Measurements from ENCODE around the gene CCDC93. TPM values are rescaled to one million over a fixed set of nuclear protein-coding genes. Genes with fewer than 3 reads are reported as not detected.

The CCDC93 gene
- total RNA-seq, 5 donors from 2014 or later (not counting 1 experiment from before 2014, with no cell fraction given): 47.8 to 55.3 (median 50.5) TPM

DNA sequence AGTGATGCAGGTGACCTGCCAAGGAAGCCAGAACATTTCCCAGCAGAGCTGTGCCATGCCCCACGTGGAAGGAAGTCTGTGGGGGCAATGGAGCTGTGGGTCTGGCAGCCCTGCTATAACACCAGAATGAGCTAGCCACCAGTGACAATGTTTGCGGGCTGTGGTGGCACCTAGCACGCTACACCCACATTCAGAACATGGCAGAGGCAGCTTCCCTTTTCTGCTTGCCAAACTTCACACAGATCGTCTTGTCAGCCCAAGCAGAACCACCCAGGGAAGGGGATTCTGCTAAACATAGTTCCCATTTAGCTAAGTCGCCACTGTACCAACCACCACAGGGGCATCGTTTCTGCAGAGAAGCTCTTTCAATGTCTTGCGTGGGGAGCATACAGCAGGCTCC is 27.0 kb upstream of the CCDC93 start:
- Mint-ChIP-seq H3K4me3 (no peak overlapping the region), H3K27ac (no peak overlapping the region), H3K4me1 (no peaks in the 10 kb centered on the region), H3K36me3 (peaks cover 3% of the 10 kb centered on the region), H3K27me3 (peaks cover 65% of the 10 kb centered on the region in 2 donors), H3K9me3 (peaks cover 2 to 9% (median 5%) of the 10 kb centered on the region in 3 donors)
- DNase-seq: no peak
- POLR2A ChIA-PET: no interaction called here
- no peak for ATAC-seq (replicated peaks in 1 of 4)
- no peaks in the 10 kb centered on the region for H3K36me3 ChIP-seq (ENCODE audit: control insufficient read depth in 2 of 2, extremely low read depth in 1 of 2, insufficient read depth in 1 of 2, low read length in 1 of 2)
- H3K9me3 ChIP-seq: no peaks in the 10 kb centered on the region
- peaks cover 7 to 9% of the 10 kb centered on the region in 2 experiments for H3K27me3 ChIP-seq (replicated peaks in 1 of 2; ENCODE audit: control insufficient read depth in 2 of 2, extremely low read depth in 1 of 2, insufficient read depth in 2 of 2, low read length in 1 of 2)
- H3K27ac ChIP-seq (ENCODE audit: low read length): no peak overlapping the region
- CTCF ChIA-PET: interaction anchor here (0.9 to 1.0 kb wide), 2 partner anchors 11 to 13 kb away, joined by 3 to 4 read pairs; no protein-coding TSS in a partner anchor
- 53% methylated on average over 7 of the region's 7 CpGs for WGBS (ENCODE audit: insufficient coverage)
- H3K4me1 ChIP-seq (ENCODE audit: control insufficient read depth in 1 of 2, extremely low read depth in 1 of 2, insufficient read depth in 2 of 2, low read length in 2 of 2): no peaks in the 10 kb centered on the region
- H3K4me3 ChIP-seq (ENCODE audit: control insufficient read depth in 1 of 2, extremely low read depth in 1 of 2, low read length in 1 of 2): no peak overlapping the region

DNA sequence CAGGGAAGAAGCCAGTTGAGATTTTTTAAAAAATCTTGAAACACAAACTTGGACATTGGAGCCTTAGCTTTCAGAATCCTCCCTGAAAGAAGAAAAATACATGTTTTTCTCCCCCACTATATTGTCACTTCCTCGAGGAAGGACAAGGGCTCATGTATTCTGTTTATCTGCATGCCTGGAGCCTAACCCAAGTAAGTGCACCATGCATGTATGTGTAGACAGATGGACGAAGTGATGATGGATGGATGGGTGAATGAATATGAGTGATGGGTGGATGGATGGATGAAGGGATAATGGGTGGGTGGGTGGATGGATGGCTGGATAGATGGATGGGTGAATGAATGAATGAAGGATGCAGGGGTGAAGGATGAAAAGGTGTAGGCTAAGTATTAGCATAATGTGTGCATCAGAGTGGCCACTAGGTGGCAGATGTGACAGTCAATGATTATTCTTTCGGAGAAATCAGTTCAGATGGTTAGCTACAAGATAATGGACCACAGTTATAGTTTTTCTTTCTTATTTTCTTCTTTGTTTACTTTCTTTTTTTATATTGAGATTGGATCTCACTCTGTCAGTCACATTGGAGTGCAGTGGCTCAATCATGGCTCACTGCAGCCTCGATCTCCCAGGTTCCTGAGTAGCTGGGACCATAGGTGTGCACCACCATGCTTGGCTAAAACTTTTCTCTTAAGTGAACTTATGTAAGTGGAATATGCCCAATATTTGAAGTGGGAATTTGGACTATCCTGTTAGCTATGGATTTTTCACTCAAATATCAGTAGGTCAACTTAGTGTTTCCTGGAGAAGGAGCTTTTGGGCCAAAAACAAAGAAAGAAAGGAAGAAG is 18.5 kb upstream of the CCDC93 start:
- no peak overlapping the region for H3K4me3 ChIP-seq (ENCODE audit: control insufficient read depth in 1 of 2, extremely low read depth in 1 of 2, low read length in 1 of 2)
- Mint-ChIP-seq H3K27me3 (peaks cover 43 to 44% of the 10 kb centered on the region in 2 donors), H3K27ac (no peak overlapping the region), H3K9me3 (peaks cover 6 to 15% (median 8%) of the 10 kb centered on the region in 3 donors), H3K4me1 (no peaks in the 10 kb centered on the region), H3K36me3 (peaks cover 3% of the 10 kb centered on the region), H3K4me3 (no peak overlapping the region)
- H3K27me3 ChIP-seq (replicated peaks in 1 of 2; ENCODE audit: control insufficient read depth in 2 of 2, extremely low read depth in 1 of 2, insufficient read depth in 2 of 2, low read length in 1 of 2): peaks cover 3 to 8% of the 10 kb centered on the region in 2 experiments
- ChIA-PET POLR2A (interaction anchor here in 1 of 2 donors (0.7 kb wide), 1 partner anchor 207 kb away, joined by 6 read pairs; no protein-coding TSS in a partner anchor), CTCF (interaction anchor here (0.6 to 1.5 kb wide), 20 partner anchors 9 to 824 kb away, joined by 3 to 11 read pairs (median 4); partner anchors contain the start of gene CCDC93 (in 1 of the 2))
- 8% methylated on average over 1 of the region's 4 CpGs for WGBS (ENCODE audit: insufficient coverage)
- DNase-seq: peak in 24 of 35 experiments; percentile 5 to 64 (median 26)
- H3K9me3 ChIP-seq: no peaks in the 10 kb centered on the region
- no peaks in the 10 kb centered on the region for H3K36me3 ChIP-seq (ENCODE audit: control insufficient read depth in 2 of 2, extremely low read depth in 1 of 2, insufficient read depth in 1 of 2, low read length in 1 of 2)
- no peak overlapping the region for H3K27ac ChIP-seq (ENCODE audit: low read length)
- ATAC-seq (replicated peaks in 1 of 4): peak; percentile 54 to 69 (median 65)
- H3K4me1 ChIP-seq (ENCODE audit: control insufficient read depth in 1 of 2, extremely low read depth in 1 of 2, insufficient read depth in 2 of 2, low read length in 2 of 2): no peaks in the 10 kb centered on the region

DNA sequence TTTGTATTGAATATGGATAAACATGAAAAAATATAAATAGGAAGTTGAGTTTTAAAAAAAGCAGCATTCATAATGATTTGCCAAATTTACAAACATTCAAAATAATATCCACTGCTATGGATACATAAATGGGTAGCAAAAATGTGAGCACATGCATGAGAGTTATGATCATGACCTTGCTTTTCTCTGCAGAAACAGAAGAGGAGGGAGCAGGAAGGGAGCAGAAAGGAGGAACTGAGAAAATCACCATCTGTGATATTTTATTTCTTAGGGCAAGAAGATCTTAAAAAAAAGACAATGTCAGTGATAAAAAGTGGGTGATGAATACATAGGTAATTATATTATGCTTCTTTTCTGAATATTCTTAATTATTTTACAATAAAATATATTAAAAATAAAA is 17.7 kb upstream of the CCDC93 start:
- Histone ChIP-seq H3K4me1 (ENCODE audit: control insufficient read depth in 1 of 2, extremely low read depth in 1 of 2, insufficient read depth in 2 of 2, low read length in 2 of 2) (no peaks in the 10 kb centered on the region), H3K9me3 (no peaks in the 10 kb centered on the region), H3K36me3 (ENCODE audit: control insufficient read depth in 2 of 2, extremely low read depth in 1 of 2, insufficient read depth in 1 of 2, low read length in 1 of 2) (no peaks in the 10 kb centered on the region), H3K27ac (ENCODE audit: low read length) (no peak overlapping the region), H3K27me3 (replicated peaks in 1 of 2; ENCODE audit: control insufficient read depth in 2 of 2, extremely low read depth in 1 of 2, insufficient read depth in 2 of 2, low read length in 1 of 2) (peaks cover 3 to 10% of the 10 kb centered on the region in 2 experiments), H3K4me3 (ENCODE audit: control insufficient read depth in 1 of 2, extremely low read depth in 1 of 2, low read length in 1 of 2) (no peak overlapping the region)
- ATAC-seq (replicated peaks in 1 of 4): no peak
- peaks cover 6 to 11% (median 8%) of the 10 kb centered on the region in 3 donors for H3K9me3 Mint-ChIP-seq
- CTCF ChIA-PET: no interaction called here
- no peak overlapping the region for H3K27ac Mint-ChIP-seq
- H3K36me3 Mint-ChIP-seq: peaks cover 2% of the 10 kb centered on the region
- peaks cover 42 to 44% of the 10 kb centered on the region in 2 donors for H3K27me3 Mint-ChIP-seq
- POLR2A ChIA-PET: no interaction called here
- no peaks in the 10 kb centered on the region for H3K4me1 Mint-ChIP-seq
- no peak overlapping the region for H3K4me3 Mint-ChIP-seq
- DNase-seq: no peak

DNA sequence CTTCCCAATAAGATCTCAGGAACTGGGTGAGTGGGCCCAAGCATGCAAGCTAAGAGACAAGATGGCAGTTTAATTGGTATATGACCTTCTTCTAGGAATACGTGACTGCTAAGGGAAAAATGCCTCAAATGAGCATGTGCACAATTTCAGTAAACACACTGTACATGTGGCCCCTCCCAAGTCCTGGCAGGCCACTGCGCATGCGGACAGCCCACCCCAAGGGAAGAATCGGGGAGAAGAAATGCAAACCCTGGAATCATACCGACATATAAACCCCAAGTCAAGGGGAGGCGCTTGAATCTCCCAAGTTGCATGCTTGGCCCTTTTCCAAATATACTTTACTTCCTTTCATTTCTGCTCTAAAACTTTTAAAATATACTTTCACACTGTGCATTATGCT is 15.2 kb upstream of the CCDC93 start:
- ATAC-seq (replicated peaks in 1 of 4) (no peak), DNase-seq (no peak)
- 100% methylated on average over 3 of the region's 6 CpGs for WGBS (ENCODE audit: insufficient coverage)
- Histone ChIP-seq H3K36me3 (ENCODE audit: control insufficient read depth in 2 of 2, extremely low read depth in 1 of 2, insufficient read depth in 1 of 2, low read length in 1 of 2) (no peaks in the 10 kb centered on the region), H3K4me1 (ENCODE audit: control insufficient read depth in 1 of 2, extremely low read depth in 1 of 2, insufficient read depth in 2 of 2, low read length in 2 of 2) (no peaks in the 10 kb centered on the region), H3K27ac (ENCODE audit: low read length) (no peak overlapping the region), H3K9me3 (no peaks in the 10 kb centered on the region), H3K4me3 (ENCODE audit: control insufficient read depth in 1 of 2, extremely low read depth in 1 of 2, low read length in 1 of 2) (no peak overlapping the region), H3K27me3 (replicated peaks in 1 of 2; ENCODE audit: control insufficient read depth in 2 of 2, extremely low read depth in 1 of 2, insufficient read depth in 2 of 2, low read length in 1 of 2) (peaks cover 2 to 11% of the 10 kb centered on the region in 2 experiments)
- POLR2A ChIA-PET: no interaction called here
- H3K4me3 Mint-ChIP-seq: no peak overlapping the region
- H3K27me3 Mint-ChIP-seq: peaks cover 30 to 46% of the 10 kb centered on the region in 2 donors
- CTCF ChIA-PET: interaction anchor here (0.6 to 2.0 kb wide), 2 partner anchors 15 to 22 kb away, joined by 3 to 7 read pairs; partner anchors contain the start of gene CCDC93 (in 1 of the 2)
- no peaks in the 10 kb centered on the region for H3K36me3 Mint-ChIP-seq
- no peaks in the 10 kb centered on the region for H3K9me3 Mint-ChIP-seq
- no peak overlapping the region for H3K27ac Mint-ChIP-seq
- H3K4me1 Mint-ChIP-seq: no peaks in the 10 kb centered on the region

DNA sequence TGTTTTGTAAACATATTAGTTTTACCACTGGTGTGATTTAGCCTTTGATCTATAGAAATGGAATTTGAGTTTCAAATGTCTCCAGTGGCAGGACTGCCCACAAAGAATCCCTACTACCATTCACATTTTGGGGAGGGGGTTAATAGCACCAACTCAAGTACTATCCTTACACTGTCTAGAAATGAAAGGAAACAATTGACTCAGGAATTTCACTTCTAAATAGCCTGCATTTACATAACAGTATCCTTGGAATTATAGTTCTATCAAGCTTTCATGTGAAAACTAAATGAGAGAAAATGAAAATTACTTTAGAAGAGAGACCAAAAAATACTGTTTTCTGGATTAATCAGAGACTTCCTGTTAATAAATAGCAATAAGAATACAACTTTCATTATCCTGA is 7.5 kb upstream of the CCDC93 start:
- ChIA-PET POLR2A (no interaction called here), CTCF (interaction anchor here in 1 of 2 donors (1.4 to 1.6 kb wide), 2 partner anchors 11 to 18 kb away, joined by 3 read pairs; no protein-coding TSS in a partner anchor)
- Mint-ChIP-seq H3K27ac (no peak overlapping the region), H3K4me3 (no peak overlapping the region), H3K4me1 (peaks cover 6 to 10% (median 9%) of the 10 kb centered on the region in 3 donors), H3K27me3 (peaks cover 8 to 26% of the 10 kb centered on the region in 2 donors), H3K9me3 (no peaks in the 10 kb centered on the region), H3K36me3 (no peaks in the 10 kb centered on the region)
- Histone ChIP-seq H3K4me1 (ENCODE audit: control insufficient read depth in 1 of 2, extremely low read depth in 1 of 2, insufficient read depth in 2 of 2, low read length in 2 of 2) (no peaks in the 10 kb centered on the region), H3K36me3 (ENCODE audit: control insufficient read depth in 2 of 2, extremely low read depth in 1 of 2, insufficient read depth in 1 of 2, low read length in 1 of 2) (no peaks in the 10 kb centered on the region), H3K27ac (ENCODE audit: low read length) (no peak overlapping the region), H3K4me3 (ENCODE audit: control insufficient read depth in 1 of 2, extremely low read depth in 1 of 2, low read length in 1 of 2) (no peak overlapping the region), H3K9me3 (no peaks in the 10 kb centered on the region), H3K27me3 (replicated peaks in 1 of 2; ENCODE audit: control insufficient read depth in 2 of 2, extremely low read depth in 1 of 2, insufficient read depth in 2 of 2, low read length in 1 of 2) (peaks cover 4% of the 10 kb centered on the region in 2 experiments)
- DNase-seq: no peak
- ATAC-seq (replicated peaks in 1 of 4): no peak

DNA sequence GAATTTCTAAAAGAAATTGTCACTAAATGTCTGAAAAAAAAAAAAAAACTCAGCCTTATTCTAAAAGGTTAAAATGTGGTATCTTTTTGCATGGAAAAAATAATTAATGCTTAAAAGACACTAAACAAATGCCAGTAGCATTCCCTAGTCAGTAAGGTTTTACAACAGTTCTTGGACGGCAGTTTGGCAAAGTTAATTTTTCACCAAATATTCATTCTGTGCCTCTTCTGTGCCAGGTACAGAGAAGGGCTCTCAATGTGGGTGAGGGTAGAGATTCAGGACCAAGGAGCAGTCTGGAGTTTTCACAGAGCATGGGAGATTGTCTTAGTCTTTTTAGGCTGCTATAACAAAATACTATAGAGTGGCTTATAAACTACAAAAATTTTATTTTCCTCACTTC is 6.0 kb upstream of the CCDC93 start:
- Histone ChIP-seq H3K27me3 (replicated peaks in 1 of 2; ENCODE audit: control insufficient read depth in 2 of 2, extremely low read depth in 1 of 2, insufficient read depth in 2 of 2, low read length in 1 of 2) (peaks cover 2 to 4% of the 10 kb centered on the region in 2 experiments), H3K27ac (ENCODE audit: low read length) (no peak overlapping the region), H3K36me3 (ENCODE audit: control insufficient read depth in 2 of 2, extremely low read depth in 1 of 2, insufficient read depth in 1 of 2, low read length in 1 of 2) (no peaks in the 10 kb centered on the region), H3K4me1 (ENCODE audit: control insufficient read depth in 1 of 2, extremely low read depth in 1 of 2, insufficient read depth in 2 of 2, low read length in 2 of 2) (peaks cover 0 to 3% of the 10 kb centered on the region in 2 experiments), H3K9me3 (no peaks in the 10 kb centered on the region), H3K4me3 (ENCODE audit: control insufficient read depth in 1 of 2, extremely low read depth in 1 of 2, low read length in 1 of 2) (no peak overlapping the region)
- ChIA-PET POLR2A (no interaction called here), CTCF (no interaction called here)
- ATAC-seq (replicated peaks in 1 of 4) (no peak), DNase-seq (no peak)
- H3K36me3 Mint-ChIP-seq: no peaks in the 10 kb centered on the region
- peaks cover 5 to 18% of the 10 kb centered on the region in 2 donors for H3K27me3 Mint-ChIP-seq
- no CpG with 5 or more reads among the region's 1 CpG for WGBS (ENCODE audit: insufficient coverage)
- H3K9me3 Mint-ChIP-seq: no peaks in the 10 kb centered on the region
- no peak overlapping the region for H3K27ac Mint-ChIP-seq
- H3K4me1 Mint-ChIP-seq: peaks cover 7 to 15% (median 10%) of the 10 kb centered on the region in 3 donors
- H3K4me3 Mint-ChIP-seq: no peak overlapping the region

All from T-cell (primary cell).